SW 1271 (cell line): Measurements from ENCODE around the gene FAM120A.

Experiments used
- DNase-seq, 2 experiments: peaks; one replicate each; lab custom pipeline; 2025; lab: John Stamatoyannopoulos, UW

The FAM120A gene

DNA sequence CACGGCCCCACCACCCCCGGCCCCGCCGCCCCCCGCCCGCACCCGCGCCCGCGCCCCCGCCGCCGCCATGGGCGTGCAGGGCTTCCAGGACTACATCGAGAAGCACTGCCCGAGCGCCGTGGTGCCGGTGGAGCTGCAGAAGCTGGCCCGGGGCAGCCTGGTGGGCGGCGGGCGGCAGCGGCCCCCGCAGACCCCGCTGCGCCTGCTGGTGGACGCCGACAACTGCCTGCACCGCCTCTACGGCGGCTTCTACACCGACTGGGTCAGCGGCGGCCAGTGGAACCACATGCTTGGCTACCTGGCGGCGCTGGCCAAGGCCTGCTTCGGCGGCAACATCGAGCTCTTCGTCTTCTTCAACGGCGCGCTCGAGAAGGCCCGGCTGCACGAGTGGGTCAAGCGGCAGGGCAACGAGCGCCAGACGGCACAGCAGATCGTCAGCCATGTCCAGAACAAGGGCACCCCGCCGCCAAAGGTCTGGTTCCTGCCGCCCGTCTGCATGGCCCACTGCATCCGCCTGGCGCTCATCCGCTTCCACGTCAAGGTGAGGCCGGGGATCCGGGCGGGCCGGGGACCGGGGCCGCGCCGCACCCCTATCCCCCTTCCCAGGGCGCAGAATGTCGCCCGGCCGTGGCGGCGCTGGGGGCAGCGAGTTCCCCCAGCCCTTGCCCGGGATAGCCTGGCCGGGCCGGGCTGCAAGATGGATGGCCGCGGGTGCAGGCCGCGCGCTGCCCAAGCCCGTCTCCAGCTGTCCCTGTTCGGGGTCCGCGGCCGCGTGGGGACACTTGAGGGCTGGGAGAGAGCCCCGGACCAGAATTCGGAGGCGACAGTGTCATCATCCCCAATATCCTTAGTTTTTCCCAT, 594 bp downstream of the FAM120A start:
- DNase-seq: peak in 1 of 2 experiments; percentile 25

- DNase-seq: no peak
These were observed 1.2 kb downstream of the FAM120A start for GRCh38 chr9:93452710-93453046.

GRCh38 chr9:93453047-93453914, 1.8 kb downstream of the FAM120A start, which contains the start of gene FAM120AOS:
Gene FAM120AOS, minus strand, starts transcription at chr9:93453581. Its CDS starts 872 bp downstream, at chr9:93452709.
- peak; percentile 91 to 97 for DNase-seq

- no peak for DNase-seq
These were observed 4.5 kb downstream of the FAM120A start for GRCh38 chr9:93456022-93456421.

DNA sequence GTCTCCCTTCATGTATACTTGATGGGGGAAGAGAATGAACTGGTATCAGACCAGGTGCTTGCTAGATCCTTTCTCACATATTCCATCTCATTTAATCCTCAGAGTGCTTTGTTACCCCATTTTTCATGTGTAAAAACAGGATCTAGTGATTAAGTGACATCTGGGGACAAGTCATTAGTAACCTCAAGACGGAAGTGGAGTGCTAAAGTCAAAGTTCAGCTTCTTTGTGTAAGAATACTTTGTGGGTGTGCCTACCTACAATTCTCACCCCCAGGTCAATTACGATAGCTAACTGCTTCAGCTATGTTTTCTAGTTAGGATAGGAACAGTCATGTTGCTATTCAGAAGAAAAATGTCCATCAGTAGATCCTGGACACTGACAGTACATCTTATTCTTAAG, 5.0 kb downstream of the FAM120A start:
- no peak for DNase-seq

GRCh38 chr9:93457006-93457405, 5.5 kb downstream of the FAM120A start:
- DNase-seq: no peak

GRCh38 chr9:93458712-93459111, 7.2 kb downstream of the FAM120A start:
- no peak for DNase-seq

DNA sequence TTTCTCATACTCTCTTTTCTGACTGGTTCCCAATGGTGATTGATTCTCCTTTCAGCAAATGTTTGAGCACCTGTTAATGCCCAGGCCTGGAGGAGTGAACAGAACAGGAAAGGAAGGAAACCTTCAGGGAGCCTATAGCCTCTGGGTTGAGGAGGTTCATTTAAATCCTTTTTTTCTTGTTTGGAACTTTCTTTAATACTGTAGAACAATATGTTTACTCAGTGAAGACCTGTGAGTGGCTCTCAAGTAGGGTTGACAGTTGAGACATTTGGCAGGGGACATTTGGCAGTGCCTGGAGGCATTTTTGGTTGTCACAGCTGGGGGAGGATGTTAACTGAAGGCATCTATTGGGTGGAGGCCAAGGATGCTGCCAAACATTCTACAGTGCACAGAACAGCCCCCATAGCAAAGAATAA, 8.0 kb downstream of the FAM120A start:
- no peak for DNase-seq

DNA sequence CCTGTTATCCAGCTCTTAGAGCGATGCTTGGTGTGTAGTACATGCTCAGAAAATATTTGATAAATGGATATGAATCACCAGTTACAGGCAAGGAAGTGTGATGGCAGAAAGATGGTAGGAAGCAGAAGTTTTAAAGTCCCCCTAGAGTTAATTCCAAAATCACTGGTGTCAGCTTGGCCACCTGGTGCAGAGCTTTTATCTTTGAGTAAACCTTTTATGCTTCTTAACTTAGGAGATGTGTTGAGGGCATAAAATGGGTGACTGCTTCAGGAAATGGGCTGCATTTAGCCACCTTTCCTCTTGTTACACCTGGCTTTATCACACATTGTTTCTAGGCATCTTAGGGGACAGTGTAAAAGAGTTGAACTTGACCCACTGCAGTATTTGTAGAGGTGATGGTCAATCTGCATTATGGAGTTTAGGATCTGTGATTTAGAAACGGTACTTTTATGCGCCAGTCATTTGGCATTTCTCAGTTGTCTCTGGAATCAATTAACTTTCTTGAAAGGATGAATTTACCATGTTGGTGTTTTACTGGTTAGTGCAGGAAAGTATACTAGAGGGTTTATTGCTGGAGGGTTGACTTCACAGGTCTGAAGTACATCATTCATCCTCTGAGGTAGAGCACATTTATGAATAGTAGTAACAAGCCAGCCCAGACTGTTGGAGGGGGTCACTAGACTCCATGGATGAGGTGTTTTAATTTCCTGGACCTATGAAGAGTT, 9.4 kb downstream of the FAM120A start:
- DNase-seq: no peak

GRCh38 chr9:93461414-93461743, 9.9 kb downstream of the FAM120A start:
- DNase-seq: no peak

DNA sequence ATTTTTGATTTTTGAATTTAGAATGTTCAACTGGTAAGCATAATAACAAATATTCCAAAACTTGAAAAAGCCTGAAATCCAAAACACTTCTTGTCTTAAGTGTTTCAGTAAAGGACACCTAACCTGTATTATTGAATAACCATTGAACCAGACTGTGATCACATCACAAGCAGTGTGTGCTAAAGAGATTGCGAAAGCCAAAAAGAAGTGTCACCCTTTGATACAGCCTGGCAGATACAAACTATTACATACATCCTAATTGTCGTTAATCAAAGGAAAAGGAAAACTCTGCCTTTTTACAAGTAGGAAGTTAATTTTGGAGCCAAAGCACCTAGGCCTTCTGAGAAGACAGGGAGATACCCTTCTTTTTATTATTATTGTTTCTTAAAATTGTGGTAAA, 10.3 kb downstream of the FAM120A start:
- DNase-seq: no peak

GRCh38 chr9:93463638-93464248, 12.3 kb downstream of the FAM120A start:
- DNase-seq: no peak

DNA sequence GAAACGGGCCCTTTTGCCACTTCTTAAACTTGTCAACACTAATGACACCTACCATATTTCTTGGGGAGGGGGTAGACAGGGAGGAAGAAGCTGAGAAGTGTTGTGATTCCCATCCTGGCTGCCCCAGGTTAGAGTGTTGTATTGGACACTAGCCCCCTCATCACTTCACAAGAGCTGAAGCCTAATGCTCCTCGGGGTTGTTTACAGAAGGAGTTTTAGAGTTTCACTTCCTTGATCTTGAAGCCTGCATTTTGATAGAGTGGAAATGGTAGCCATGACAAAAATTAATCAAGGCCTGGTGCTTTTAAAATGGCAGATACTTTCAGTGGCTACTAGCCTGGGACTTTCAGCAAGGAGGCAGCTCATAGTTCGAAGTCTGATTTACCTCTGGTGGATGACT, 12.9 kb downstream of the FAM120A start:
- no peak for DNase-seq

DNA sequence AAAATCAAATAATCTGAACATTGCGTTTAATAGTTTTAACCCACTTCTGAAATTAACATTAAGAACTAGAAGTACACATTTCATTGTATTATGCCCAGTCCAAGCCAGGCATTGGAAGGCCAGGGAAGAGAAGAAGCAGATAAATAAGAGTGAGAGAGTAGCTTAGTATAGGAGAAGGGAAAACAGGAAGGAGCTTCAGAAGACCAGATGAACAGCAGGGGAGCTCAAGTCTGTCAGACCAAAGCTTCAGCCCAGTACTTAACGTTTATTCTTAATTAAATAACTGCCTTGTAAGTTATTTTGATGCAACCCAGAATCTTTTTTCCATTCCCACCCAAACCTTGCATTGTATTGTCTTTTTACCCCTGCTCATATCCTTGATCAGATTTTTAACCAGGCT, 13.4 kb downstream of the FAM120A start:
- DNase-seq: no peak

DNA sequence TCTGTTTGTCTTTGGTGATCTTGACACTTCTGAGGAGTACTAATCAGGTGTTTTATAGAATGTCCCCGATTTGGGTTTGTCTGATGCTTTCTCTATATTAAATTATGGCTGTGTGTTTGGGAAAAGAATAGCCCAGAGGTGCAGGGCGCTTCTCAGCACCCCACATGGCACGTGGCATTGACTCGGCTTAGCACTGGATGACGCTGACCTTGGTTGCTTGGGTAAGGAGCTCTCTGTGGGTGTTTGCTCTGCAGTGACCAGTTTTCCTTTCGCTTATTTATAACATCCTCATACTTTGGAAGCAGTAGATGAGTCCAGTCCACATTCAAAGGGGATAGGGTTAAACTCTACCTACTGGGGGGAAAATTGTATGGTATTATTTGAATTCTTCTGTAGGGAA, 14.4 kb downstream of the FAM120A start:
- no peak for DNase-seq

DNA sequence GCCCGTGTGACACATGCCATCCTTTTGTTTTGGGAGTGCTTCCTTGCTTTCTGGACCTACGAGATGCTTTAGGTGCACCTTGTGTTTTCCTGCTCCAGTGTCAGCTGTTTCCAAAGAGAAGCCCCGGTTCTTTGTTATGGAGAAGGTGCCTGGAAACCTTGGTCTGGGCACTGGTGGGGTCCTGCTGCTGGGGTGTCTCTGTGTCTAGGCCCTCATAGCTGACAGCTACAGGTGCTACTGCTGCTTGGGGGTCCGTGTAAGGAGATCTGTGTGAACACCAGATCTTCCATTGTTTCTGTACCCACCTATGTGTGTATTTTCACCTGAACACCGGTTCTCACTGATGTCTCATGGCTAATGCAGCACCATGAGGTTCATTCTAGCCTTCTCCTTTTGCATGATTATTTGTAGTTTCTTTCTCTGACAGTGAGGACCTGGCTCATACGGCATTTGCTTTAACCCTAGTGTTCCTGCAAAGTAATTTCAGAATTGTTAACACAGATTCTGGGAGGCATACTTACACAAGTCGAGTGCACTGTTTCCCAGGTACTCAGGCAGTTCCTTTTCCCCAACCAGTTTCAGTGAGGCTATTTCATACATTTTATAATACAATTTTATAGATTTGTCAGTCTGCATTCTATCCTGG, 15.1 kb downstream of the FAM120A start:
- no peak for DNase-seq

DNA sequence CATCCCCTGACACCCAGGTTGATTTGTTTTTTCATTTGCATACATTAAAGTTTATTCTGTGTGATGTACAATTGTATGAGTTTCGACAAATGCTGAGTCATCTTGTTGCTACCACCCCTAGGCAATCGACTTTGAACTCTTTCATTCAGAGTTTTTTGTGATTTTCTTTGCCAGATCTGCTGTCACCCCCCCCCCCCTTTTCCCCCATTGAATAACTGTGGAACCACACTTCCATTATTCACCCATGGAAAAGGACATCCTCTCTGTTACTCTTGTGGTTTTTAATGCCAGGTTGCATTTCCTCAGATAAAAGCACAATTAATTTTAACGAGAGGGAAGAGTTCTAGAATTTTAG, 15.6 kb downstream of the FAM120A start:
- DNase-seq: no peak

DNA sequence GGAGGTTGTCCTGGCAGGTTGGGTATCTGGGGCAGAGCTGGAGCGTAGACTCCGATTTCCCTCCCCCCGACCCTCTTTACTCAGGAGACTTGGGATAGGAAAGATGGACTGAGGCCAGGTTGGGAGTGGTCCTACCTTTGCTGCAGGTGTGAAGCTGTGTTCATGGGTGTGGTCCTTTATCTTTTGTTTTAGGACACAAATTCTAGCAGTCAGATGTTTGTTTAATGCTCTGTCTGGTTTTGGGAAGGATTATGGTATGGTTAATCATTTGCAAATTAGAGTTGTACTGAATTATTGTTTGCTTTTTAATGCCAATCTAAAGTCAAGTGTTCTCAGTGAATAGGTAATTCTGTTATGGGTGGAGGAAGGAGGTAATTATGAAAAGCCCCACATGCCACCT, 16.0 kb downstream of the FAM120A start:
- DNase-seq: no peak

DNA sequence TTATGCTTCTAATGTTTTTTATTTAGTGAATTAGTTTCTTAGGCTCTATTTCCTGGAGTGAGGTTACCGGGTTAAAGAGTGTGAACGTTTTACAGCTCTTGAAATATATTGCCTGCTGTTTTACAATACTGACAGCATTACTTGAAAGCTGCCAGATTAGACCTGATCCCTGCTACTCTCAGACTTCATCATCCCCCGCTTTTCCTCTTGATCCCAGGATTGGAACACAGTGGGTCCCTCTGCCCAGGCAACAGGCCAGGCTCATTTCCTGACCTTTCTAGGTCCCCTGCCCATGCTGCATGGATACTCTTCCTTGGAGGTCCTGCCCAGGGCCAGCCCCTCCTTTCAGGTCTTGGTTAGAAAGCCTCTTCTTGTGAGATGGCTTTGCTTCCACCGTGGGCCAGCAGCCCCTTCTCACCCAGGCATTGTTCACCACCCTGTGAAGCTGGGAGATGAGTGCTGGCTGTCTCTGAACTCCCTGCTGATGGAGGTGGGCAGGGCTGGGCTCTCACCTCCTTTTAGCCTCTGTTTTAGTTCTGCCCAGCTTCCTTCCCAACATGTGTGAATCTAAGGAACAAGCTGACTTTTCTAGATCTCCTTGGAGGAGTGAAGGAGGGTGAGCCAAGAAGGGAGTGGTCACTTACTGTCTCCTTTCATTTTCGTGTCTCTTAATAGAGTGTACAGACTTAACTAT, 17.4 kb downstream of the FAM120A start:
- DNase-seq: no peak

GRCh38 chr9:93470391-93470790, 18.9 kb downstream of the FAM120A start:
- no peak for DNase-seq

GRCh38 chr9:93471124-93471523, 19.6 kb downstream of the FAM120A start:
- no peak for DNase-seq
